Brain microvascular endothelial cell (primary cell): ENCODE data around the gene C4orf54.

Experiments
- DNase-seq: peaks from one replicate; pipeline ENCODE4 v3.0.0-alpha.2; 2020
- H3K27ac ChIP-seq: fragments of 250-450 bp; sonication (Bioruptor Pico); 2 replicates; pipeline ENCODE4 v1.5.1; 2020; ENCODE audit warnings: mild to moderate bottlenecking, moderate library complexity
- H3K27me3 ChIP-seq: fragments of 250-450 bp; sonication (Bioruptor Pico); replicated peaks from 2 replicates; pipeline ENCODE4 v1.5.1; 2020; ENCODE audit warnings: mild to moderate bottlenecking
- H3K36me3 ChIP-seq: fragments of 250-450 bp; sonication (Bioruptor Pico); replicated peaks from 2 replicates; pipeline ENCODE4 v1.5.1; 2020; ENCODE audit warnings: mild to moderate bottlenecking
- H3K4me3 ChIP-seq: 2 replicates; pipeline ENCODE4 v1.5.1; 2011; ENCODE audit warnings: low read depth, mild to moderate bottlenecking, control low read depth, low read length, moderate library complexity
- in situ Hi-C: cut with HindIII; loops from 2 replicates; pipeline ENCODE4 v1.10.0; 2017; ENCODE audit warnings: low sequenced_read_pairs, low pct_ligation_motif_present
- TF ChIP-seq, protein P1 (sequence below): IDR thresholded peaks from 2 replicates; pipeline ENCODE4 v1.5.1; 2011; ENCODE audit warnings: low read depth, mild to moderate bottlenecking, moderate library complexity, low read length, control low read depth, inconsistent platforms; ENCODE audit errors: missing control alignments

Gene C4orf54

DNA sequence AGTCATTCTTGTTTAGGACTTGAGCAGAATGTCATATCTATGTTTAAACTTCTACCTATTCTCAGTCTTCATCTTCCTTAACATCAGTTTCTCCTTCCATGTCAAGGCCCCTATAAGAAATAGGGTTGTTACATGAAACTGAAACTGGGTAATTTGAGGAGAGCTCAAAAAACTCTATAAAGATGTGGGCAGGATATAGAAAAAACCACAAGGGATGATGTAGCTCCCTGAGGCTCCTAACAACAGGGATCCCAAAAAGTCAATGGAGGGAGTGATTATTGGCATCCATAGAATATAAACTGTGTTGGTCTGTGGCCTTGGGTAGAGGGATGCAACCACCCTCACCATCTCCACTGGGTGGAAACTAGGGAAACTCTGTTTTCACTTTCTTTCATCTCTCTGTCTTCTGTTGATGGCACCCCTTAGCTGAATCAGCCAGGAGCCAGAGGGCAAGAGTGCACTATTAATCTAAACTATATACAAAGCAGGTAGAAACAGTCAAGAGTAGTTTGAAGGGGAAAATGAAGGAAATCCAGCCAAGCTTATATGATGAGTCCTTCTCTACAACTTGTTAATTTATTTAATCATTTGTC, 27.6 kb downstream of the C4orf54 start:
- TF ChIP-seq, protein P1, sequence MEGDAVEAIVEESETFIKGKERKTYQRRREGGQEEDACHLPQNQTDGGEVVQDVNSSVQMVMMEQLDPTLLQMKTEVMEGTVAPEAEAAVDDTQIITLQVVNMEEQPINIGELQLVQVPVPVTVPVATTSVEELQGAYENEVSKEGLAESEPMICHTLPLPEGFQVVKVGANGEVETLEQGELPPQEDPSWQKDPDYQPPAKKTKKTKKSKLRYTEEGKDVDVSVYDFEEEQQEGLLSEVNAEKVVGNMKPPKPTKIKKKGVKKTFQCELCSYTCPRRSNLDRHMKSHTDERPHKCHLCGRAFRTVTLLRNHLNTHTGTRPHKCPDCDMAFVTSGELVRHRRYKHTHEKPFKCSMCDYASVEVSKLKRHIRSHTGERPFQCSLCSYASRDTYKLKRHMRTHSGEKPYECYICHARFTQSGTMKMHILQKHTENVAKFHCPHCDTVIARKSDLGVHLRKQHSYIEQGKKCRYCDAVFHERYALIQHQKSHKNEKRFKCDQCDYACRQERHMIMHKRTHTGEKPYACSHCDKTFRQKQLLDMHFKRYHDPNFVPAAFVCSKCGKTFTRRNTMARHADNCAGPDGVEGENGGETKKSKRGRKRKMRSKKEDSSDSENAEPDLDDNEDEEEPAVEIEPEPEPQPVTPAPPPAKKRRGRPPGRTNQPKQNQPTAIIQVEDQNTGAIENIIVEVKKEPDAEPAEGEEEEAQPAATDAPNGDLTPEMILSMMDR, result no peak
- H3K4me3 ChIP-seq, result no peak overlapping the region
- H3K27me3 ChIP-seq, result no peaks in the 10 kb centered on the region
- no peak for DNase-seq
- no peak overlapping the region for H3K27ac ChIP-seq
- in situ Hi-C loops, result no loop called here
- no peaks in the 10 kb centered on the region for H3K36me3 ChIP-seq

- TF ChIP-seq, protein P1, result no peak
- Histone ChIP-seq H3K27me3 (no peaks in the 10 kb centered on the region), H3K27ac (no peak overlapping the region), H3K4me3 (no peak overlapping the region), H3K36me3 (no peaks in the 10 kb centered on the region)
- DNase-seq, result no peak
- in situ Hi-C loops, result no loop called here
Observed at GRCh38 chr4:99628040-99628439, 29.6 kb downstream of the C4orf54 start.

DNA sequence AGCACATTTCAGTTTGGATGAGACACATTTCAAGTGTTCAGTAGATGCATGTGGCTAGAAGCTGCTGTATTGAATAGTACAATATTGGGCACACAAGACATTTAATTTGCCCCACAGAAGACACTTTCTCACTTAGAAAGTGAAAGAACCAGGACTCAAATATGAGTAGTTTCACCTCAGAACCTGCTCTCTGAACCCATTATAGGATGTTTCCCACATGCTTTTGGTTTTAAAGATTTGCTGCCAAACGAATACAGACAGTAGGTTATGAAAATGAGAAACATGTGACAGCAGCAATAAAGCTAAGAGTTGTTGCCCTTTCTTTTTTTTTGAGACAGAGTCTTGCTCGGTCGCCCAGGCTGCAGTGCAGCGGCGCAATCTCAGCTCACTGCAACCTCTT, 32.3 kb downstream of the C4orf54 start:
- Histone ChIP-seq H3K27ac (no peak overlapping the region), H3K27me3 (no peaks in the 10 kb centered on the region), H3K36me3 (no peaks in the 10 kb centered on the region), H3K4me3 (no peak overlapping the region)
- TF ChIP-seq, protein P1, result no peak
- in situ Hi-C loops, result no loop called here
- DNase-seq, result no peak

- TF ChIP-seq, protein P1, result no peak
Observed at GRCh38 chr4:99624141-99624719, 33.4 kb downstream of the C4orf54 start.

DNA sequence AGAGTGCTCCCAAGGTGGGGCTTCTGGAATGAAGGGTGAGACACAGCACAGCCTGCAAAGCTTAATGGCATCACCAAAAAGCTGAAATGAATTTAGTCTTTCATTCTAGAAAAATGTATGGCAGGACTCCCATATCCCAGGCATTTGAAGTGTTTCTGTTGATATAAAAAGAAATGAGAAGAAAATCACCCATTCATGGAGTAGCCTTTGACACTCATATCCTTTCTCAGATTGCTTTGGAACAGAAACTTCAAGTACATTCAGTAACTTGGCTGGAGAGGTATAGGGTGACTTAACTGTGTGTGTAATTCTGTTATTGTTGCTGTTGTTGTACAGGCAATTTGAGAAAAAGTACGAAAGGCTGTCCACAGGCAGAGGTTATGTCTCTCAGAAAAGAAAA, 35.3 kb downstream of the C4orf54 start:
- Histone ChIP-seq H3K27ac (no peak overlapping the region), H3K27me3 (no peaks in the 10 kb centered on the region), H3K36me3 (no peaks in the 10 kb centered on the region), H3K4me3 (no peak overlapping the region)
- in situ Hi-C loops, result no loop called here
- TF ChIP-seq, protein P1, result no peak
- DNase-seq, result no peak

More at GRCh38 chr4:99624141-99624719, 33.4 kb downstream of the C4orf54 start:
- DNase-seq, result no peak
- in situ Hi-C loops, result no loop called here
- Histone ChIP-seq H3K4me3 (no peak overlapping the region), H3K27me3 (no peaks in the 10 kb centered on the region), H3K36me3 (no peaks in the 10 kb centered on the region), H3K27ac (no peak overlapping the region)

DNA sequence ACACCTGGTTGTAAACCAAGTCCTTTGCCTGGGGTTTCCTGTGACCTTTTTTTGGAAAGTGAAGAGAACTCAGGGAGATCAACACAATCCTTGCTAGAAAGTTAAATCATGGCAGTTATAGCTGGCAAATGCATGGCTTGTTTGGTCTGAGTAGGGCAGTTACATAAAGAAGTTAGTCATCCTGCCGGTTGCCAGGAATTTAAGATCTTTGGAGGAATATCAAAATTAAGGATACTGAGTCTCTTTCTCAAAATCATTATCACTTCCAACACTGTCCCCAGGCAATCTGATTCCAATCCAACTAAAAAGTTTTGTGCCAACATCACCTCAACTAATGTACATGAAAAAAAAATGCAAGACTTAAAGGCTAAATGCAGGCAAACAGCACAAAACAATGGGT, 40.3 kb downstream of the C4orf54 start:
- in situ Hi-C loops, result no loop called here
- Histone ChIP-seq H3K27me3 (no peaks in the 10 kb centered on the region), H3K4me3 (no peak overlapping the region), H3K27ac (no peak overlapping the region), H3K36me3 (no peaks in the 10 kb centered on the region)
- TF ChIP-seq, protein P1, result no peak
- DNase-seq, result no peak
